Mucosa of descending colon (tissue), 3 donors: ENCODE measurements around the gene RPL31. TPM values are rescaled to one million over a fixed set of nuclear protein-coding genes. Genes with fewer than 3 reads are reported as not detected.

Source experiments
- ATAC-seq: fragments of 200-7000 bp; cut with Tn5 transposase; one replicate; pipeline ENCODE4 v1.9.1; 2020; ENCODE audit warnings: mild to moderate bottlenecking, moderate library complexity
- DNase-seq, 3 donors: peaks; one replicate each; pipeline ENCODE4 v3.0.0-alpha.2; 2020
- H3K36me3 ChIP-seq: fragments of 200-600 bp; one replicate; pipeline ENCODE4 v1.8.0; 2021; ENCODE audit warnings: low read depth, mild to moderate bottlenecking
- H3K4me1 ChIP-seq: fragments of 200-600 bp; one replicate; pipeline ENCODE4 v1.8.0; 2021; ENCODE audit warnings: low read depth, mild to moderate bottlenecking
- H3K4me3 ChIP-seq: fragments of 200-600 bp; one replicate; pipeline ENCODE4 v1.8.0; 2021; ENCODE audit warnings: mild to moderate bottlenecking
- H3K9me3 ChIP-seq: fragments of 200-600 bp; one replicate; pipeline ENCODE4 v1.8.0; 2021; ENCODE audit warnings: mild to moderate bottlenecking
- intact Hi-C, 2 donors: fragments of 100-400 bp; cut with DNase I in 1 of 2; cut with micrococcal nuclease in 1 of 2; formaldehyde crosslinking; loops; one replicate each; pipeline versions ENCODE4 v1.11.0 to v1.11.1; 2022; cut with DNase I, micrococcal nuclease
- total RNA-seq, 3 donors: library from RNA; stranded (reverse); fragmentation: NEBNext Ultra II Directional in 2 of 3; extraction: Animal tissue kit (Norgen Biotek cat#: 25700) in 2 of 3; gene quantifications; one replicate each; pipeline versions ENCODE4 v1.2.1 to v1.2.4, GENCODE V29; 2021 to 2023
- TF ChIP-seq, protein P1 (sequence below): fragments of 200-600 bp; IDR thresholded peaks from one replicate; pipeline ENCODE4 v1.8.0; 2022; ENCODE audit warnings: antibody characterized with exemption, mild to moderate bottlenecking
- donor health status: DM: no; HTN: no; CAD: no; lungs with moderate emphysema.
- donor health status: DM: no; HTN: no; CAD: no.
- donor health status: DM: no; HTN: yes; CAD: no.

The RPL31 gene
- total RNA-seq, 3 donors from 2014 or later = 933 to 1,008 (median 1,005) TPM

DNA sequence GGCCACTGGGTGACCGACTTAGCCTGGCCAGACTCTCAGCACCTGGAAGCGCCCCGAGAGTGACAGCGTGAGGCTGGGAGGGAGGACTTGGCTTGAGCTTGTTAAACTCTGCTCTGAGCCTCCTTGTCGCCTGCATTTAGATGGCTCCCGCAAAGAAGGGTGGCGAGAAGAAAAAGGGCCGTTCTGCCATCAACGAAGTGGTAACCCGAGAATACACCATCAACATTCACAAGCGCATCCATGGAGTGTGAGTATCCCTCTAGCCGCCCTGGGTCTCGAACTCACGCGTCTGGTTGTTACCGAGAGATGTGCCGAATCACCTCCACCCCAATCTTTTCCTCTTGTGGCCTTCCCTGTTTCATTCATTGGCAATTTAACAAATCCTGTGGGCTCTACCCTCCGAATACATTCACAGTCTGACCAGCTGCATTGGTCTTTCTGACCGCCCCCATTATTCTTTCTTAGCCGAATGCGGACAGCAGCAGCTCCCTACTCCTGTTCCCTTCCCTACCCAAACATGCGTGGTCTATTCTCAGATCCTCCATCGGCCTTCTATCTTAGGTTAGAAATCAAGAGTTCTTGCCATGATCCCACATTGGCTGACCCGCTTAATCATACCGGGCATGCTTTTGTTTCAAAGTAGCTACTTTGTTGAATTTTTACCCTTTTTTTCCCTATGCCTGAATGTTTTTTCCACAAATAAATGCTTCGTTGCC, 631 bp downstream of the RPL31 start:
- peak overlapping the region; percentile 64 for H3K4me3 ChIP-seq
- intact Hi-C loops = no loop called here
- ATAC-seq (peak; percentile 20), DNase-seq (peak in 1 of 3 donors; percentile 46)
- peaks cover 13% of the 10 kb centered on the region for H3K4me1 ChIP-seq
- H3K9me3 ChIP-seq = no peaks in the 10 kb centered on the region
- peaks cover 16% of the 10 kb centered on the region for H3K36me3 ChIP-seq
- TF ChIP-seq, protein P1, sequence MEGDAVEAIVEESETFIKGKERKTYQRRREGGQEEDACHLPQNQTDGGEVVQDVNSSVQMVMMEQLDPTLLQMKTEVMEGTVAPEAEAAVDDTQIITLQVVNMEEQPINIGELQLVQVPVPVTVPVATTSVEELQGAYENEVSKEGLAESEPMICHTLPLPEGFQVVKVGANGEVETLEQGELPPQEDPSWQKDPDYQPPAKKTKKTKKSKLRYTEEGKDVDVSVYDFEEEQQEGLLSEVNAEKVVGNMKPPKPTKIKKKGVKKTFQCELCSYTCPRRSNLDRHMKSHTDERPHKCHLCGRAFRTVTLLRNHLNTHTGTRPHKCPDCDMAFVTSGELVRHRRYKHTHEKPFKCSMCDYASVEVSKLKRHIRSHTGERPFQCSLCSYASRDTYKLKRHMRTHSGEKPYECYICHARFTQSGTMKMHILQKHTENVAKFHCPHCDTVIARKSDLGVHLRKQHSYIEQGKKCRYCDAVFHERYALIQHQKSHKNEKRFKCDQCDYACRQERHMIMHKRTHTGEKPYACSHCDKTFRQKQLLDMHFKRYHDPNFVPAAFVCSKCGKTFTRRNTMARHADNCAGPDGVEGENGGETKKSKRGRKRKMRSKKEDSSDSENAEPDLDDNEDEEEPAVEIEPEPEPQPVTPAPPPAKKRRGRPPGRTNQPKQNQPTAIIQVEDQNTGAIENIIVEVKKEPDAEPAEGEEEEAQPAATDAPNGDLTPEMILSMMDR = no peak

DNA sequence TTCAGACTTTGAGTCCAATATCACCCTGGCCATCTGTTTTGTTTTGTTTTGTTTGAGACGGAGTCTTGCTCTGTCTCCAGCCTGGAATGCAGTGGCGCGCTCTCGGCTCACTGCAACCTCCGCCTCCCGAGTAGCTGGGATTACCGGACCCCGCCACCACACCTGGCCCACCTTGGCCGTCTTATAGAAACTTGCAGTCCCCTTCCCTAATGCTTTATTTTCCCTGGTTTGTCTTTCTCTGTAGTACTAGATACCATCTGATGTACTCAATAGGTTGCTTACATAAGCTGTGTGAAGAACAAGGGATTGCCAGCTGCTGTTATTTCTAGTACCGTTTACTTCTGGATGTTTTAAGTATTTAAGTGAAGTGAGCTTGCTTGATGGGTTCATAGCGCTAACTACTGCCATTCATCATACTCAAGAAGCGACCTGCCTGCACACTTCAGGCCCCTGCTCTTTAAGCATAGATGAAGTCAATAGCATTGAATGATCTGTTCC, 1.2 kb downstream of the RPL31 start:
- Histone ChIP-seq H3K4me3 (peak overlapping the region; percentile 64), H3K36me3 (peaks cover 16% of the 10 kb centered on the region), H3K9me3 (no peaks in the 10 kb centered on the region), H3K4me1 (peaks cover 13% of the 10 kb centered on the region)
- TF ChIP-seq, protein P1 = no peak
- DNase-seq (no peak), ATAC-seq (no peak)
- intact Hi-C loops = no loop called here

DNA sequence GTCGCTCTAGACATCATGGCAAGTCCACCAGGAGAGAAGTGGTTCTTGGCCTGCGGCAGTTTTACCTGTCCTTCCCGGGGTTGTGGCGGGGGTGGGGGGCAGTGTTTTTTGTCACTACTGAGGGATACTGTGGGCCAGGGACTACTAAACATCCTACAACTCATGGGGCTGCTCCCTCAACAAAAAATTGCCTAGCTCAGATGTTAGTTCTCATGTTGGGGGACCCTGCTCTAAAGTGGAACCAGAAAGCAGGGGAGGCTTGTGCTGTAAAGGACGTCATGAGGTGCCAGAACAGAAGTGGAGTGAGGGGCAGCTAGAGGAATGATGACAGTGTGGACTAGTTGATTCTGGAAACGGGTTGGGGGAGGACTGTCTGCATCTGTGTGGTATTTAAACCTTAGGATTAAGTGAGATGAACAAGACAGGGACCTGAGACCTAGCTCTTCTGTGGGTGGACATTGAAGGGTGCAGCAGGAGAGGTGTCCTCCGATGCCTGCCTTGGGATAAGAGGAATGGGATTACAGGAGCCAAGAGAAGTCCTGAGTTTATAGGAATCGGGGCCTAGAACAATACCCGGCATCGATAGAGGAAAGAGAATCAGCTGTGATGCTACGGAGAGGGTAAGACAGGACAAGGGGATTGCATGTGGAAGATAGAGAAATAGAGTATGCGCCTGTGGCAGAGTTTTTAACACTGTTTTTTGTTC, 2.7 kb downstream of the RPL31 start:
- Histone ChIP-seq H3K4me1 (peaks cover 13% of the 10 kb centered on the region), H3K4me3 (no peak overlapping the region)
- no peak for ATAC-seq

DNA sequence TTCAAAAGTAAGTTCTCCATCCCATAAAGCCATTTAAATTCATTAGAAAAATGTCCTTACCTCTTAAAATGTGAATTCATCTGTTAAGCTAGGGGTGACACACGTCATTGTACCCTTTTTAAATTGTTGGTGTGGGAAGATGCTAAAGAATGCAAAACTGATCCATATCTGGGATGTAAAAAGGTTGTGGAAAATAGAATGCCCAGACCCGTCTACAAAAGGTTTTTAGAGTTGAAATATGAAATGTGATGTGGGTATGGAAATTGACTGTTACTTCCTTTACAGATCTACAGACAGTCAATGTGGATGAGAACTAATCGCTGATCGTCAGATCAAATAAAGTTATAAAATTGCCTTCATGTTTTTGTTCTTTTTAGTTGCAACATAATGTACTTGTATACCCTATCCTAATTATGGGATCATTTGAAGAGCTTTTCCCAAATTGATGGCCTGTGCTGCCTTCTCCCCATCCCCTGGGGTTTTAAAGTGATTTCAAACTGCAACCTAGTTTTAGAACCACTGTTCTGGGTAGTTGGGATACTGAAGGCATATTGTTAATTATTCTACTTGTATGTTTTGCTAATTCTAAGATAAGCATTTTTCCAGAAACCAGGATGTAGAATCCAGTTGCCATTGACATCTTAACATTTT, 4.1 kb downstream of the RPL31 start:
- Histone ChIP-seq H3K36me3 (peaks cover 16% of the 10 kb centered on the region), H3K4me3 (no peak overlapping the region), H3K9me3 (no peaks in the 10 kb centered on the region), H3K4me1 (peaks cover 13% of the 10 kb centered on the region)
- no peak for DNase-seq
- no peak for ATAC-seq
- TF ChIP-seq, protein P1 = no peak
- intact Hi-C loops = no loop called here

More for the DNA sequence above, 2.7 kb downstream of the RPL31 start:
- DNase-seq = no peak
- intact Hi-C loops = no loop called here
- Histone ChIP-seq H3K9me3 (no peaks in the 10 kb centered on the region), H3K36me3 (peaks cover 16% of the 10 kb centered on the region)
- TF ChIP-seq, protein P1 = no peak

DNA sequence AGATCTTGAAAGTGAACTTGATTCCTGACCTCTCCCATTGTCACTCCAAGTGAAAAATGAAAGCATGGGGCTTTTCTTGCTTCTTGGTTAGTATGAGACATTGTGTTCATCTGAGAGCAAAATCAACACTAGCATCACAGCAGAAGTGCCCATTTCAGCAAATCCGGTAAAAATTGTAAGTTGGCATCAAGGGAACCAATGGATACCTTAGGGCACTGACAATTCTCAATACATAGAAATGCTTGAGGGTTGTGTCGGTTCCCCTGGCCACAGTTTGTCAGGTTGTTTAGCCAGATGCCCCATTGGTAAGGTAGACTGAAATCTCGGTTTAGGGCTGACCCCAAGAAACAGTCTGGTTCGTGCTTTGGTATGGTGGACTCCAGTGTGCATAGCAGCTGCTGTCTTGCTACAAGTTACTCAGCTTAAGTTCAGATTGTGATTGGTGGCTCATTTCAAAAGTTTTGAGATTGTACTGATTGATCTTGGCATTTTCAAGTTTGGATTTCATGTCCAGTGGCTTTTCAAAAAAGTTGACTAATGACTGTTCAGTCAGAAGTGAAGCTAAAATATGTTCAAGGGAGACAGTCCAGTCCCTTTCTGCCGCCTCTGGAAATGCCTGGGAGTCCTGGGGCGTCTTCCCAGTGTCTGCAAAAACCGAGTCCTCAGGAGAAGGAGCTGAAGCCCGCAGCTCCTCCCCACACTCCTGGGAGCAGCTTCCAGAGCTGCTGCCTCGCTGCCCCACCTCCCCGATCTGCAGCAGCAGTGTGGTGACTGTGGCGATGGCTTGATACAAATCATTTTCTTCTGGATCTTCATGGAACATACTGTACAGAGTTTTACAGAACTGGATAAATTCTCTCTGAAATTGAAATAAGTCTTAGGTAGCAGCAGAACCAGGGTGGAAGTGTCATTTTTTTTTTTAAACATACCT, 5.6 kb downstream of the RPL31 start:
- H3K4me1 ChIP-seq = peaks cover 13% of the 10 kb centered on the region
- TF ChIP-seq, protein P1 = no peak
- intact Hi-C loops = no loop called here

More for the DNA sequence above, 5.6 kb downstream of the RPL31 start:
- Histone ChIP-seq H3K4me3 (no peak overlapping the region), H3K36me3 (peaks cover 16% of the 10 kb centered on the region), H3K9me3 (no peaks in the 10 kb centered on the region)
- ATAC-seq (no peak), DNase-seq (no peak)
